HepG2 (cell line): ENCODE results near the gene GRIFIN. TPM values are rescaled to one million over a fixed set of nuclear protein-coding genes. Genes with fewer than 3 reads are reported as not detected.

Experiments
- HDAC2 ChIP-seq: sonication (generic); formaldehyde crosslinking; IDR thresholded peaks from 2 replicates; pipeline ENCODE4 v1.4.0; 2020; ENCODE audit warnings: missing genetic modification reagents
- HMGA1 ChIP-seq: sonication (generic); formaldehyde crosslinking; conservative IDR thresholded peaks from 2 replicates; pipeline ENCODE4 v1.4.0; 2020; ENCODE audit warnings: missing genetic modification reagents
- HOXA7 ChIP-seq: sonication (generic); formaldehyde crosslinking; IDR thresholded peaks from 2 replicates; pipeline ENCODE4 v1.8.1; 2022; ENCODE audit warnings: mild to moderate bottlenecking, missing genetic modification reagents, moderate library complexity
- KDM4B ChIP-seq: sonication (generic); formaldehyde crosslinking; IDR thresholded peaks from 2 replicates; pipeline ENCODE4 v1.4.0; 2020; ENCODE audit warnings: missing genetic modification reagents
- MAX ChIP-seq: IDR thresholded peaks from 2 replicates; pipeline ENCODE4 v1.6.1; 2012; ENCODE audit warnings: inconsistent platforms
- PATZ1 ChIP-seq: sonication (generic); formaldehyde crosslinking; IDR thresholded peaks from 2 replicates; pipeline ENCODE4 v1.4.0; 2020; ENCODE audit warnings: missing genetic modification reagents
- RXRB ChIP-seq: IDR thresholded peaks from 2 replicates; pipeline ENCODE4 v1.6.1; 2016; ENCODE audit warnings: borderline replicate concordance, missing genetic modification reagents, missing compliant biosample characterization
- TGIF2 ChIP-seq: IDR thresholded peaks from 2 replicates; pipeline ENCODE4 v1.6.1; 2016; ENCODE audit warnings: control low read depth, missing compliant biosample characterization
- ZBTB7B ChIP-seq: sonication (generic); formaldehyde crosslinking; IDR thresholded peaks from 2 replicates; pipeline ENCODE4 v1.4.0; 2020; ENCODE audit warnings: missing genetic modification reagents
- ZFY ChIP-seq: sonication (generic); formaldehyde crosslinking; IDR thresholded peaks from 2 replicates; pipeline ENCODE4 v1.4.0; 2020; ENCODE audit warnings: missing genetic modification reagents
- ZKSCAN8 ChIP-seq: IDR thresholded peaks from 2 replicates; pipeline ENCODE4 v1.6.1; 2016; ENCODE audit warnings: borderline replicate concordance, missing genetic modification reagents, missing compliant biosample characterization
- ZNF275 ChIP-seq: sonication (generic); formaldehyde crosslinking; IDR thresholded peaks from 2 replicates; pipeline ENCODE4 v1.8.0; 2022; ENCODE audit warnings: missing genetic modification reagents, mild to moderate bottlenecking, inconsistent platforms, borderline replicate concordance
- ZNF547 ChIP-seq: sonication (generic); formaldehyde crosslinking; IDR thresholded peaks from 2 replicates; pipeline ENCODE4 v1.5.1; 2020; ENCODE audit warnings: mild to moderate bottlenecking, missing genetic modification reagents
- ZNF792 ChIP-seq: IDR thresholded peaks from 2 replicates; pipeline ENCODE4 v1.6.1; 2016
- polyA plus RNA-seq, 8 experiments: library from polyadenylated mRNA; depleted of rRNA in 3 of 8; stranded (reverse) in 7 of 8; unstranded in 1 of 8; fragments of >200 nt; fragmentation: Illumina TruSeq in 4 of 8; extraction: Trizol in 4 of 8; gene quantifications; 2 replicates each; pipeline versions ENCODE4 v1.2.1 to v1.2.3, GENCODE V29; 2011 to 2016; ENCODE audit warnings: low read depth in 4 of 8, missing spikeins in 1 of 8, mixed read lengths in 1 of 8; ENCODE audit not compliant: insufficient read depth in 1 of 8
- total RNA-seq, 5 experiments: library from RNA; depleted of rRNA; stranded (reverse); fragments of >200 nt; fragmentation: Illumina TruSeq; extraction: Trizol; gene quantifications; 2 replicates each; pipeline ENCODE4 v1.2.3, GENCODE V29; 2016; ENCODE audit warnings: low read depth in 1 of 5
- TF ChIP-seq, protein P1 (sequence below): sonication (generic); formaldehyde crosslinking; conservative IDR thresholded peaks from 2 replicates; pipeline ENCODE4 v1.8.1; 2023; ENCODE audit warnings: missing genetic modification reagents
- TF ChIP-seq, protein P2 (sequence below): sonication (generic); formaldehyde crosslinking; IDR thresholded peaks from 2 replicates; pipeline ENCODE4 v1.5.0; 2020; ENCODE audit warnings: mild to moderate bottlenecking, missing genetic modification reagents, moderate library complexity
- TF ChIP-seq, protein P3 (sequence below): IDR thresholded peaks from 2 replicates; pipeline ENCODE4 v1.6.1; 2016; ENCODE audit warnings: low read depth, control low read depth
- TF ChIP-seq, protein P4 (sequence below): sonication (generic); formaldehyde crosslinking; IDR thresholded peaks from 2 replicates; pipeline ENCODE4 v1.9.0; 2022; ENCODE audit warnings: missing genetic modification reagents, mild to moderate bottlenecking, borderline replicate concordance

Gene GRIFIN
- total and polyA plus RNA-seq, 2 of the 13 experiments (the other 11 are each of a cell fraction or from before 2014, with no cell fraction given): not detected

GRCh38 chr7:2477447-2478398, 1.5 kb upstream of the GRIFIN start (continued):
- TF ChIP-seq, protein P1, sequence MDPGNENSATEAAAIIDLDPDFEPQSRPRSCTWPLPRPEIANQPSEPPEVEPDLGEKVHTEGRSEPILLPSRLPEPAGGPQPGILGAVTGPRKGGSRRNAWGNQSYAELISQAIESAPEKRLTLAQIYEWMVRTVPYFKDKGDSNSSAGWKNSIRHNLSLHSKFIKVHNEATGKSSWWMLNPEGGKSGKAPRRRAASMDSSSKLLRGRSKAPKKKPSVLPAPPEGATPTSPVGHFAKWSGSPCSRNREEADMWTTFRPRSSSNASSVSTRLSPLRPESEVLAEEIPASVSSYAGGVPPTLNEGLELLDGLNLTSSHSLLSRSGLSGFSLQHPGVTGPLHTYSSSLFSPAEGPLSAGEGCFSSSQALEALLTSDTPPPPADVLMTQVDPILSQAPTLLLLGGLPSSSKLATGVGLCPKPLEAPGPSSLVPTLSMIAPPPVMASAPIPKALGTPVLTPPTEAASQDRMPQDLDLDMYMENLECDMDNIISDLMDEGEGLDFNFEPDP (CRISPR knock-in tag): no peak
- TF ChIP-seq HDAC2 (no peak), ZNF792 (0 out of 2 replicates have a peak, but pooled peaks have one; percentile 43), RXRB (CRISPR knock-in tag) (0 out of 2 replicates have a peak, but pooled peaks have one; percentile 9), HMGA1 (CRISPR knock-in tag) (no peak), TGIF2 (CRISPR knock-in tag) (0 out of 2 replicates have a peak, but pooled peaks have one; percentile 20), ZBTB7B (CRISPR knock-in tag) (peak; percentile 52; the same call in 1 of the 2 replicates), MAX (no peak), ZNF275 (no peak), ZKSCAN8 (CRISPR knock-in tag) (no peak), PATZ1 (CRISPR knock-in tag) (peak; percentile 30; the same call in 1 of the 2 replicates), HOXA7 (CRISPR knock-in tag) (no peak), ZNF547 (CRISPR knock-in tag) (no peak), KDM4B (0 out of 2 replicates have a peak, but pooled peaks have one; percentile 43), ZFY (CRISPR knock-in tag) (no peak; the same call in 1 of the 2 replicates)
- TF ChIP-seq, protein P2, sequence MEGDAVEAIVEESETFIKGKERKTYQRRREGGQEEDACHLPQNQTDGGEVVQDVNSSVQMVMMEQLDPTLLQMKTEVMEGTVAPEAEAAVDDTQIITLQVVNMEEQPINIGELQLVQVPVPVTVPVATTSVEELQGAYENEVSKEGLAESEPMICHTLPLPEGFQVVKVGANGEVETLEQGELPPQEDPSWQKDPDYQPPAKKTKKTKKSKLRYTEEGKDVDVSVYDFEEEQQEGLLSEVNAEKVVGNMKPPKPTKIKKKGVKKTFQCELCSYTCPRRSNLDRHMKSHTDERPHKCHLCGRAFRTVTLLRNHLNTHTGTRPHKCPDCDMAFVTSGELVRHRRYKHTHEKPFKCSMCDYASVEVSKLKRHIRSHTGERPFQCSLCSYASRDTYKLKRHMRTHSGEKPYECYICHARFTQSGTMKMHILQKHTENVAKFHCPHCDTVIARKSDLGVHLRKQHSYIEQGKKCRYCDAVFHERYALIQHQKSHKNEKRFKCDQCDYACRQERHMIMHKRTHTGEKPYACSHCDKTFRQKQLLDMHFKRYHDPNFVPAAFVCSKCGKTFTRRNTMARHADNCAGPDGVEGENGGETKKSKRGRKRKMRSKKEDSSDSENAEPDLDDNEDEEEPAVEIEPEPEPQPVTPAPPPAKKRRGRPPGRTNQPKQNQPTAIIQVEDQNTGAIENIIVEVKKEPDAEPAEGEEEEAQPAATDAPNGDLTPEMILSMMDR (CRISPR knock-in tag): peak; percentile 96
- TF ChIP-seq, protein P3, sequence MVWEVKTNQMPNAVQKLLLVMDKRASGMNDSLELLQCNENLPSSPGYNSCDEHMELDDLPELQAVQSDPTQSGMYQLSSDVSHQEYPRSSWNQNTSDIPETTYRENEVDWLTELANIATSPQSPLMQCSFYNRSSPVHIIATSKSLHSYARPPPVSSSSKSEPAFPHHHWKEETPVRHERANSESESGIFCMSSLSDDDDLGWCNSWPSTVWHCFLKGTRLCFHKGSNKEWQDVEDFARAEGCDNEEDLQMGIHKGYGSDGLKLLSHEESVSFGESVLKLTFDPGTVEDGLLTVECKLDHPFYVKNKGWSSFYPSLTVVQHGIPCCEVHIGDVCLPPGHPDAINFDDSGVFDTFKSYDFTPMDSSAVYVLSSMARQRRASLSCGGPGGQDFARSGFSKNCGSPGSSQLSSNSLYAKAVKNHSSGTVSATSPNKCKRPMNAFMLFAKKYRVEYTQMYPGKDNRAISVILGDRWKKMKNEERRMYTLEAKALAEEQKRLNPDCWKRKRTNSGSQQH (CRISPR knock-in tag): 0 out of 2 replicates have a peak, but pooled peaks have one; percentile 38
- TF ChIP-seq, protein P4, sequence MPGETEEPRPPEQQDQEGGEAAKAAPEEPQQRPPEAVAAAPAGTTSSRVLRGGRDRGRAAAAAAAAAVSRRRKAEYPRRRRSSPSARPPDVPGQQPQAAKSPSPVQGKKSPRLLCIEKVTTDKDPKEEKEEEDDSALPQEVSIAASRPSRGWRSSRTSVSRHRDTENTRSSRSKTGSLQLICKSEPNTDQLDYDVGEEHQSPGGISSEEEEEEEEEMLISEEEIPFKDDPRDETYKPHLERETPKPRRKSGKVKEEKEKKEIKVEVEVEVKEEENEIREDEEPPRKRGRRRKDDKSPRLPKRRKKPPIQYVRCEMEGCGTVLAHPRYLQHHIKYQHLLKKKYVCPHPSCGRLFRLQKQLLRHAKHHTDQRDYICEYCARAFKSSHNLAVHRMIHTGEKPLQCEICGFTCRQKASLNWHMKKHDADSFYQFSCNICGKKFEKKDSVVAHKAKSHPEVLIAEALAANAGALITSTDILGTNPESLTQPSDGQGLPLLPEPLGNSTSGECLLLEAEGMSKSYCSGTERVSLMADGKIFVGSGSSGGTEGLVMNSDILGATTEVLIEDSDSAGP: peak; percentile 51
